H9 (cell line): ENCODE data around the gene DHRS13. TPM values are rescaled to one million over a fixed set of nuclear protein-coding genes. Genes with fewer than 3 reads are reported as not detected.

ENCODE experiments used
- DNase-seq: peaks from one replicate; pipeline ENCODE4 v3.0.0-alpha.2; 2017
- H2AFZ ChIP-seq: one replicate; pipeline ENCODE4 v1.6.1; 2013; ENCODE audit warnings: mild to moderate bottlenecking, low read length, control low read depth, moderate library complexity
- H2AK5ac ChIP-seq: 2 replicates; pipeline ENCODE4 v1.6.1; 2013; ENCODE audit warnings: low read length, control low read depth, mixed read lengths; ENCODE audit not compliant: insufficient read length
- H2BK120ac ChIP-seq: one replicate; pipeline ENCODE4 v1.6.1; 2013; ENCODE audit warnings: low read depth, mild to moderate bottlenecking, low read length, control low read depth, inconsistent platforms; ENCODE audit not compliant: poor library complexity, severe bottlenecking
- H2BK12ac ChIP-seq: 2 replicates; pipeline ENCODE4 v1.6.1; 2013; ENCODE audit warnings: low read length, control low read depth, mixed read lengths, low read depth; ENCODE audit not compliant: insufficient read length
- H2BK15ac ChIP-seq: 2 replicates; pipeline ENCODE4 v1.6.1; 2013; ENCODE audit warnings: low read depth, low read length, control low read depth
- H2BK20ac ChIP-seq: one replicate; pipeline ENCODE4 v1.6.1; 2013; ENCODE audit warnings: low read depth, mild to moderate bottlenecking, low read length, control low read depth, inconsistent platforms; ENCODE audit not compliant: poor library complexity, severe bottlenecking
- H2BK5ac ChIP-seq: 2 replicates; pipeline ENCODE4 v1.6.1; 2013; ENCODE audit warnings: low read length, control low read depth, mixed read lengths; ENCODE audit not compliant: insufficient read length
- H3K14ac ChIP-seq: 2 replicates; pipeline ENCODE4 v1.6.1; 2013; ENCODE audit warnings: low read length, control low read depth; ENCODE audit not compliant: insufficient read depth
- H3K18ac ChIP-seq: 2 replicates; pipeline ENCODE4 v1.6.1; 2013; ENCODE audit warnings: low read depth, mild to moderate bottlenecking, mixed read lengths, low read length, control low read depth; ENCODE audit not compliant: insufficient read length
- H3K23ac ChIP-seq: 2 replicates; pipeline ENCODE4 v1.6.1; 2013; ENCODE audit warnings: low read length, control low read depth, mixed read lengths, low read depth; ENCODE audit not compliant: insufficient read length
- H3K23me2 ChIP-seq: 2 replicates; pipeline ENCODE4 v1.6.1; 2013; ENCODE audit warnings: low read depth, mild to moderate bottlenecking, mixed read lengths, low read length, control low read depth; ENCODE audit not compliant: insufficient read length, poor library complexity, severe bottlenecking
- H3K27ac ChIP-seq: 2 replicates; pipeline ENCODE4 v1.5.1; 2013; ENCODE audit warnings: low read length, control low read depth, mixed read lengths, low read depth; ENCODE audit not compliant: insufficient read length
- H3K27me3 ChIP-seq: 2 replicates; pipeline ENCODE4 v1.6.1; 2013; ENCODE audit warnings: low read length, control low read depth, inconsistent platforms; ENCODE audit not compliant: insufficient read depth
- H3K4ac ChIP-seq: 2 replicates; pipeline ENCODE4 v1.6.1; 2013; ENCODE audit warnings: low read depth, mild to moderate bottlenecking, control low read depth, inconsistent platforms, low read length, moderate library complexity
- H3K4me1 ChIP-seq: 2 replicates; pipeline ENCODE4 v1.6.1; 2013; ENCODE audit warnings: low read length, control low read depth, inconsistent platforms; ENCODE audit not compliant: insufficient read depth
- H3K4me2 ChIP-seq: 2 replicates; pipeline ENCODE4 v1.6.1; 2013; ENCODE audit warnings: low read length, control low read depth, mixed read lengths; ENCODE audit not compliant: insufficient read length, insufficient read depth
- H3K56ac ChIP-seq: 2 replicates; pipeline ENCODE4 v1.6.1; 2013; ENCODE audit warnings: low read depth, mild to moderate bottlenecking, mixed read lengths, low read length, control low read depth; ENCODE audit not compliant: insufficient read length
- H3K79me1 ChIP-seq: 2 replicates; pipeline ENCODE4 v1.6.1; 2013; ENCODE audit warnings: low read depth, mild to moderate bottlenecking, moderate library complexity, low read length, control low read depth, inconsistent platforms; ENCODE audit not compliant: insufficient read depth, poor library complexity, severe bottlenecking
- H3K79me2 ChIP-seq: 2 replicates; pipeline ENCODE4 v1.6.1; 2013; ENCODE audit warnings: low read length, control low read depth, inconsistent platforms; ENCODE audit not compliant: insufficient read depth
- H3K9ac ChIP-seq: 2 replicates; pipeline ENCODE4 v1.6.1; 2013; ENCODE audit warnings: low read length, control low read depth, mixed read lengths; ENCODE audit not compliant: insufficient read length; ENCODE audit errors: extremely low read depth
- H3K9me3 ChIP-seq: one replicate; pipeline ENCODE4 v1.6.1; 2013; ENCODE audit warnings: low read depth, low read length, inconsistent platforms; ENCODE audit not compliant: control insufficient read depth
- H3T11ph ChIP-seq: one replicate; pipeline ENCODE4 v1.6.1; 2013; ENCODE audit warnings: mild to moderate bottlenecking, low read length, control low read depth, inconsistent platforms
- H4K20me1 ChIP-seq: one replicate; pipeline ENCODE4 v1.6.1; 2013; ENCODE audit not compliant: control insufficient read depth, insufficient read length, insufficient read depth
- H4K5ac ChIP-seq: 2 replicates; pipeline ENCODE4 v1.6.1; 2013; ENCODE audit warnings: low read depth, mild to moderate bottlenecking, mixed read lengths, low read length, control low read depth; ENCODE audit not compliant: insufficient read length
- H4K8ac ChIP-seq: replicated peaks from 2 replicates; pipeline ENCODE4 v1.6.1; 2013; ENCODE audit warnings: low read length, control low read depth, mixed read lengths, low read depth; ENCODE audit not compliant: insufficient read length
- H4K91ac ChIP-seq: 2 replicates; pipeline ENCODE4 v1.6.1; 2013; ENCODE audit warnings: low read depth, mild to moderate bottlenecking, moderate library complexity, mixed read lengths, low read length, control low read depth; ENCODE audit not compliant: insufficient read length
- H3K27ac Mint-ChIP-seq, 3 experiments: 2 replicates in 2 of 3; 3 replicates in 1 of 3; pipeline ENCODE4 v1.8.0; 2020 to 2021; ENCODE audit warnings: mixed read lengths in 3 of 3, mild to moderate bottlenecking in 1 of 3, moderate library complexity in 1 of 3
- H3K27me3 Mint-ChIP-seq: 2 replicates; pipeline ENCODE4 v1.8.0; 2021; ENCODE audit warnings: low read depth, mild to moderate bottlenecking, moderate library complexity, mixed read lengths
- H3K36me3 Mint-ChIP-seq, 3 experiments: 2 replicates in 2 of 3; 3 replicates in 1 of 3; pipeline ENCODE4 v1.8.0; 2020 to 2021; ENCODE audit warnings: low read depth in 3 of 3, mixed read lengths in 3 of 3; ENCODE audit not compliant: insufficient read depth in 1 of 3
- H3K4me1 Mint-ChIP-seq, 2 experiments: 2 replicates each; pipeline ENCODE4 v1.8.0; 2020; ENCODE audit warnings: mixed read lengths in 2 of 2
- H3K4me3 Mint-ChIP-seq, 2 experiments: 2 replicates in 1 of 2; 3 replicates in 1 of 2; pipeline ENCODE4 v1.8.0; 2020 to 2021; ENCODE audit warnings: mild to moderate bottlenecking in 2 of 2, mixed read lengths in 2 of 2, moderate library complexity in 1 of 2
- H3K9me3 Mint-ChIP-seq, 2 experiments: 2 replicates in 1 of 2; 3 replicates in 1 of 2; pipeline ENCODE4 v1.8.0; 2020; ENCODE audit warnings: mild to moderate bottlenecking in 2 of 2, mixed read lengths in 2 of 2, moderate library complexity in 1 of 2
- CTCF ChIP-seq: fragments of 200-600 bp; sonication (generic); conservative IDR thresholded peaks from 3 replicates; pipeline ENCODE4 v1.8.0; 2021; ENCODE audit warnings: antibody characterized with exemption, mild to moderate bottlenecking
- WGBS: extraction: QIAGEN DNeasy Blood & Tissue Kit; methylation state at CpG from one replicate; pipeline ENCODE4 v1.1.7; 2013; ENCODE audit warnings: missing lambda C conversion rate, low lambda C conversion rate, mixed read lengths; ENCODE audit not compliant: insufficient read length; ENCODE audit errors: extremely low coverage; 5-methylcytosine and 5-hydroxymethylcytosine counted together
- total RNA-seq: library from RNA; stranded (reverse); gene quantifications from 2 replicates; pipeline ENCODE4 v1.2.1, GENCODE V29; 2021

Gene DHRS13
- total RNA-seq, 1 experiment from 2014 or later, result 29.6 TPM

- Histone ChIP-seq H4K91ac (no peak overlapping the region), H3K9ac (peak overlapping the region; percentile 83), H3K4me1 (peaks cover 7% of the 10 kb centered on the region; the same call in 1 of the 2 replicates), H2BK120ac (no peak overlapping the region), H3T11ph (no peak overlapping the region), H3K18ac (no peak overlapping the region), H3K14ac (no peak overlapping the region), H3K56ac (no peak overlapping the region), H2BK20ac (no peak overlapping the region), H2AK5ac (no peak overlapping the region), H3K79me2 (peaks cover 50% of the 10 kb centered on the region), H3K23ac (no peak overlapping the region), H4K5ac (no peak overlapping the region), H3K79me1 (no peaks in the 10 kb centered on the region), H2BK12ac (no peak overlapping the region), H3K9me3 (no peaks in the 10 kb centered on the region), H3K4me2 (peak overlapping the region; percentile 91), H3K4ac (no peak overlapping the region), H2AFZ (no peak overlapping the region), H3K27me3 (no peaks in the 10 kb centered on the region), H2BK15ac (no peak overlapping the region), H4K20me1 (no peaks in the 10 kb centered on the region), H4K8ac (no peak overlapping the region), H3K23me2 (peaks cover 11% of the 10 kb centered on the region), H2BK5ac (no peak overlapping the region), H3K27ac (peak overlapping the region; percentile 31)
- no peaks in the 10 kb centered on the region for H3K9me3 Mint-ChIP-seq
- TF ChIP-seq CTCF, result no peak
- H3K4me3 Mint-ChIP-seq, result peak overlapping the region; percentile 92 to 96
- H3K27ac Mint-ChIP-seq, result peak overlapping the region; percentile 81 to 99 (median 97)
- H3K36me3 Mint-ChIP-seq, result peaks cover 13 to 48% (median 39%) of the 10 kb centered on the region in 3 experiments; a peak in 6 of 7 replicates
- H3K4me1 Mint-ChIP-seq, result peaks cover 22 to 25% of the 10 kb centered on the region in 2 experiments
- H3K27me3 Mint-ChIP-seq, result no peaks in the 10 kb centered on the region; the same call in 1 of the 2 replicates
- WGBS, result no CpG with 5 or more reads among the region's 15 CpGs
- peak; percentile 74 for DNase-seq
Observed at GRCh38 chr17:28948873-28949184, 46.0 kb upstream of the DHRS13 start.
